D721Med (cell line): ENCODE results near the gene EMX2.
"Not testable (repeated sequence)": the region's sequence is repeated elsewhere in the genome, so short reads cannot be mapped to it uniquely, and the experiment has no call there.

Experiments used
- DNase-seq: peaks from one replicate; pipeline ENCODE4 v3.0.0; 2011; ENCODE audit warnings: low spot score; ENCODE audit not compliant: insufficient read length
- FAIRE-seq: peaks from 2 replicates; lab custom pipeline; 2011; peaks lifted over from hg19 to GRCh38; lab: Jason Lieb, UNC
- TF ChIP-seq, protein P1 (sequence below): IDR thresholded peaks from 2 replicates; pipeline ENCODE4 v1.5.1; 2012; ENCODE audit warnings: mild to moderate bottlenecking, control low read depth; ENCODE audit not compliant: insufficient read depth; ENCODE audit errors: missing control alignments

The EMX2 gene

DNA sequence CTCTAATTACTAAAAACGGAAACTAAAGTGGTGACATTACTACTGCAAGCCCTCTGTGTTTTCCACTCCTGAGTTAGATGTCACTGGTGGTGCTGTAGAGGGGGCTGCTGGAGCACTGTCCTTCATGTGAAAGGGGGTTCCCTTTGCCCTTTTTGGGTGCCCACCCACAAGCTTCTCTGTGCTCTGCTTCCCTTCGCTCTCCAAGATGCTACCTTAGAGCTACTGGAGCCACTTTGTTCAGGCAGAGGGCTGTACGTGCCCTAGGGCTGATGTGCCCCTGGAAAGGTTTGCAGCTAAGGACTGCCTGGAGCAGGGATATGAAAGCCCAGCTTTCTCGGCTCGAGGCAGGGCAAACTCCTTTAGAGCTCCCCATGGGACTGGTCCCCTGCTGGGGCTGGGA, 28.3 kb downstream of the EMX2 start:
- FAIRE-seq (no peak), DNase-seq (no peak)
- TF ChIP-seq, protein P1, sequence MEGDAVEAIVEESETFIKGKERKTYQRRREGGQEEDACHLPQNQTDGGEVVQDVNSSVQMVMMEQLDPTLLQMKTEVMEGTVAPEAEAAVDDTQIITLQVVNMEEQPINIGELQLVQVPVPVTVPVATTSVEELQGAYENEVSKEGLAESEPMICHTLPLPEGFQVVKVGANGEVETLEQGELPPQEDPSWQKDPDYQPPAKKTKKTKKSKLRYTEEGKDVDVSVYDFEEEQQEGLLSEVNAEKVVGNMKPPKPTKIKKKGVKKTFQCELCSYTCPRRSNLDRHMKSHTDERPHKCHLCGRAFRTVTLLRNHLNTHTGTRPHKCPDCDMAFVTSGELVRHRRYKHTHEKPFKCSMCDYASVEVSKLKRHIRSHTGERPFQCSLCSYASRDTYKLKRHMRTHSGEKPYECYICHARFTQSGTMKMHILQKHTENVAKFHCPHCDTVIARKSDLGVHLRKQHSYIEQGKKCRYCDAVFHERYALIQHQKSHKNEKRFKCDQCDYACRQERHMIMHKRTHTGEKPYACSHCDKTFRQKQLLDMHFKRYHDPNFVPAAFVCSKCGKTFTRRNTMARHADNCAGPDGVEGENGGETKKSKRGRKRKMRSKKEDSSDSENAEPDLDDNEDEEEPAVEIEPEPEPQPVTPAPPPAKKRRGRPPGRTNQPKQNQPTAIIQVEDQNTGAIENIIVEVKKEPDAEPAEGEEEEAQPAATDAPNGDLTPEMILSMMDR = no peak

DNA sequence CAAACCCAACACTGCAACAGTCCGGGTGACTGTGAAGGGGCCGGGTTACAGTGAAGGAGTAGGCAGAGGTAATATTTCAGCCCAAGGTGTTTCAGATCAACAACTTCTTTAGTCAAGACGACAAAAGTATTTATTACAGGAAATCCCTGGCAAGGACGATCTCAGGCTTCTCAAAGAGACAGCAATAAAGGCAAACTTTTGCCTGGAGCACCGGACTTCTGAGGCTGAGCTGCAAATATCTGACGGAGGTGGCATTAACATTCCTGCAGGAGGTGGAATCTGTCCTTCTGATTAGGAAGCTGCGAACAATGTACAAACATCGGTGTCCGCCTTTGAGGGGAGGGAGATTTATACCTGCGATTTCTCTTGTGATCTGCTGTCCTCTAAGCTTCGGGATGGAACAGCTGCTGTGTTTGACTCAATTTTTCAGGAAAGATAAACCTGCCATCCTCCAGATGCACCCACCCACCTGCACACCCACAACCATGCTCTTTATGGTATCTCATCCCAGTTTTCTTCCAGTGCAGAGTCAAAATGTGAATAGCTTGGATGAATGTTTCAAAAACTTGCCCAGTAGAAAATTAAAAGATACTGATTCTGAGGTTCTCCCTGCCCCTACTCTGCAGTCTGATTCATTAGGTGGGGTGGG, 32.1 kb downstream of the EMX2 start:
- FAIRE-seq = no peak
- no peak for DNase-seq
- TF ChIP-seq, protein P1 = no peak

DNA sequence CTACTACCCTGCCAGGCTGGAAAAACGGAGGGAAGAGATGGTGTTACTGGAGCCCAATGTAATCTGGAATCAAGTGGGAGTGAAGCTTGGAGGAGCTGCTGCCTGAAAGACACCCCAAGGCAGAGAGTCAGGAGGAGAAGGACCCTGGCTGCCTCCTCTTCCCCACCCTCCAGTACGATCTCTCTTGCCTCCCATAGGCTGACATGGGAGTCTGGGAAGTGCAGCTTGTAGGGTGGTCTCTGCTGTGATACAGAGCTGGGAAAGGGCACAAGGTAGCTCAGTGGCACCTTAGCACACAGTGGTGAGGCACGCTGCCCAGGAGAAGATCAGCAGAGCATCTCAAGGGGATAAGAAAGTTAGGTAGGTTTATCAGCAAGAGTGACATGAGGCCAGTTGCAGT, 35.9 kb downstream of the EMX2 start:
- TF ChIP-seq, protein P1 = no peak
- FAIRE-seq (no peak), DNase-seq (no peak)

DNA sequence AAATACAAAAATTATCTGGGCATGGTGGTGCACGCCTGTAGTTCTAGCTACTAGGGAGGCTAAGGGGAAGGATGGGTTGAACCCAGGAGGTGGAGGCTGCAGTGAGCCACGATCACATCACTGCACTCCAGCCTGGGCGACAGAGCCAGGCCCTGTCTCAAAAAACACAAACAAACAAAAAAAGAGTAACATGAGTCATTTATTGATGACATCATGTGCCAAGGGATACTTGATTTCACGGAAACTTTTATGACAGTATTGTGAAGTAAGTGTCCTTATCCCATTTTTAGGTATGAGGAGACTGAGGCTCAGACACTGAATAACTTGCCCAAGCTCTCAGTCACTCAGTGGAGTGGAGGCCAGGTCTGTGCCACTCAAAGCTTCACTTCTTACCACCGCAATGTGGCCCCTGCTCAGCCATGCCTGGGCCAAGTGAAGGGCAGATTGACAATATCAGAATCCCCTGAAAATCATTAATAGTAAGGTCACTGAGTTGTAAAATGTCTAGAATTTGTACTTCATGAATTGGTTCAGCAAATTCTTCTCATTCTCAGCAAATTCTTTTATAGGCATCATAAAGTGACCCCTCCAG, 36.5 kb downstream of the EMX2 start:
- FAIRE-seq = no peak
- no peak for DNase-seq
- TF ChIP-seq, protein P1 = no peak

DNA sequence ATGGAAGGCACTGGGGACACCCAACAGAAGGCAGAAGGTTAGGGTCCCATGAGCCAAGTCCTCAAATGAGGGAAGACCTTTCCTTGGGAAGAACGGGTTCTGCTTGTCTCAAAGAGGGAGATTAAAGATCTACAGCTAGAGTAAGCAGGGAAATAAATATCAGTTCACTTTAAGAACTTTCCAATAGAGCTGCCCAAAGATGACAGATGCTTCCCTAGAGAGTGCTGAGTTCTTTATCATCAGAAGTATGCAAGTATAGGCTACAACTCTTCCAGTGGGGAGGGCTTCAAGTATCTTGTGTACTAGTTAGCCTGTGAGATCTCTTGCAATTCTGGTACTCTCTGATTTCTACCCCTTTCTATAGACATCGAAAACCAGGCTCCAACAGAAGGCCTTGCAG, 39.4 kb downstream of the EMX2 start:
- FAIRE-seq (no peak), DNase-seq (no peak)
- TF ChIP-seq, protein P1 = no peak

DNA sequence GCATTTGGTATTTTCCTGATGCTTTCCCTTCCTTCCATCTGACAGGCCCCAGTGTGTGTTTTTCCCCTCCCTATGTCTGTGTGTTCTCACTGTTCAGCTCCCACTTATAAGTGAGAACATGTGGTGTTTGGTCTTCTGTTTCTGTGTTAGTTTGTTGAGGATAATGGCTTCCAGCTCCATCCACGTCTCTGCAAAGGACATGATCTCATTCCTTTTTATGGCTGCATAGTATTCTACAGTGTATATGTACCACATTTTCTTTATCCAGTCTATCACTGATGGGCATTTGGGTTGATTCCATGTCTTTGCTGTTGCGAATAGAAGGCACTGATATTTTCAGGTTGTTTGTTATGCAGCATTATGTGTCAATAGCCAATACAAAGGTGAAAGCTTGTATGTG, 42.3 kb downstream of the EMX2 start:
- DNase-seq, FAIRE-seq: not testable (repeated sequence)

DNA sequence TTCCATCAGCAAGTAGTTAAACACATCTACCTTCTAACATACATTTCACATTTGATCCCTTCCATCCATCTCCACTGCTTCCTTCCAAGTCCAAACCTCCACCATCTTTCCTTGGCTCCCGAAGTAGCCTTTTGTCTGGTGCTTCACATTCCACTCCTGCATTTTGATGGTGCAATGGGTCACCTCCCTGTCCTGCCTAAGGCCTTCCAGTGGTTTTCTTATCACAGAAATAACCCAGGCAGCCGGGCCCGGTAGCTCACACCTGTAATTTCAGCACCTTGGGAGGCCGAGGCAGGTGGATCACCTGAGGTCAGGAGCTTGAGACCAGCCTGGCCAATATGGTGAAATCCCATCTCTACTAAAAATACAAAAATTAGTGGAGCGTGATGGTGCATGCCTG, 44.5 kb downstream of the EMX2 start:
- TF ChIP-seq, protein P1 = no peak
- FAIRE-seq (no peak), DNase-seq (no peak)
